Measurements from ENCODE around the gene CIROP. TPM values are rescaled to one million over a fixed set of nuclear protein-coding genes. Genes with fewer than 3 reads are reported as not detected.
A peak's percentile ranks its signal among the peaks of the same experiment; 100 is the strongest.

CIROP gene
- total RNA-seq, 2 experiments from 2014 or later = not detected

DNA sequence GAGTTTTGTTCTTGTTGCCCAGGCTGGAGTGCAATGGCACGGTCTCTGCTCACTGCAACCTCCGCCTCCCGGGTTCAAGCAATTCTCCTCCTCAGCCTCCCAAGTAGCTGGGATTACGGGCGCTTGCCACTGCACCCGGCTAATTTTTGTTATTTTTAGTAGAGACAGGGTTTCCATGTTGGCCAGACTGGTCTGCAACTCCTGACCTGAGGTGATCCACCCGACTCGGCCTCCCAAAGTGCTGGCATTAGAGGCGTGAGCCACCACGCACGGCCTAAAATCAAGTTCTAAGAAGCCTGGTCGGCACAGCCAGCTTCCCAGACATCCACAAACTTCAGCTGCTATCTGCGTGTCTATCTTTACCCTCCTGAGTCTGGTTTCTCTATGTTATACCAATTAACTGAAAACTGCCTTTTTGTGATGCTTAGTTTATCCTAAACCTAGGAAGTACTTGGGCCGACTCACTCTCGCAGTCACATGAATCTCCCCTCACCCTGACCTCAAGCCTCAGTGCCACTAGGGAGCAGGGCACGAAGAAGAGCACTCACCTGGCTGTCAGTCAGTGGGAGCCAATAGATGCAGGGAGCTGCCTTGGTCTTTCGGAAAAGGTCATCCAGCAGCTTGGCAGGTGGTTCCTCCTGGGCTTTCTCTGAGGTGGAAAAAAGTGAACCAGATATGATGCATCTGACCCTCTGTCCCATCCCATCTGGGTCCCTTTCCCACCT, 44.1 kb downstream of the CIROP start:
- H3K27ac Mint-ChIP-seq = no peak overlapping the region
- CTCF ChIA-PET = interaction anchor here (0.6 to 18.9 kb wide), 6 partner anchors 7 to 86 kb away, joined by 4 to 839 read pairs (median 78); partner anchors contain the start of gene AJUBA
- peaks cover 17% of the 10 kb centered on the region for H3K4me1 Mint-ChIP-seq (ENCODE audit: low read depth)
- peaks cover 43% of the 10 kb centered on the region for H3K36me3 Mint-ChIP-seq
- POLR2A ChIA-PET = interaction anchor here (0.7 kb wide), 1 partner anchor 11 kb away, joined by 4 read pairs; no protein-coding TSS in a partner anchor
- H3K9me3 Mint-ChIP-seq = no peaks in the 10 kb centered on the region
- peaks cover 2% of the 10 kb centered on the region for H3K27me3 Mint-ChIP-seq
- H3K4me3 Mint-ChIP-seq = no peak overlapping the region
- no peak for DNase-seq
- intact Hi-C loops (cut with micrococcal nuclease) = no loop called here

- no peak overlapping the region for H3K4me3 Mint-ChIP-seq
- POLR2A ChIA-PET = interaction anchor here (0.6 to 1.7 kb wide), 4 partner anchors 53 to 76 kb away, joined by 3 to 14 read pairs (median 4); no protein-coding TSS in a partner anchor
These were observed 45.9 kb downstream of the CIROP start for GRCh38 chr14:23058654-23059504.

DNA sequence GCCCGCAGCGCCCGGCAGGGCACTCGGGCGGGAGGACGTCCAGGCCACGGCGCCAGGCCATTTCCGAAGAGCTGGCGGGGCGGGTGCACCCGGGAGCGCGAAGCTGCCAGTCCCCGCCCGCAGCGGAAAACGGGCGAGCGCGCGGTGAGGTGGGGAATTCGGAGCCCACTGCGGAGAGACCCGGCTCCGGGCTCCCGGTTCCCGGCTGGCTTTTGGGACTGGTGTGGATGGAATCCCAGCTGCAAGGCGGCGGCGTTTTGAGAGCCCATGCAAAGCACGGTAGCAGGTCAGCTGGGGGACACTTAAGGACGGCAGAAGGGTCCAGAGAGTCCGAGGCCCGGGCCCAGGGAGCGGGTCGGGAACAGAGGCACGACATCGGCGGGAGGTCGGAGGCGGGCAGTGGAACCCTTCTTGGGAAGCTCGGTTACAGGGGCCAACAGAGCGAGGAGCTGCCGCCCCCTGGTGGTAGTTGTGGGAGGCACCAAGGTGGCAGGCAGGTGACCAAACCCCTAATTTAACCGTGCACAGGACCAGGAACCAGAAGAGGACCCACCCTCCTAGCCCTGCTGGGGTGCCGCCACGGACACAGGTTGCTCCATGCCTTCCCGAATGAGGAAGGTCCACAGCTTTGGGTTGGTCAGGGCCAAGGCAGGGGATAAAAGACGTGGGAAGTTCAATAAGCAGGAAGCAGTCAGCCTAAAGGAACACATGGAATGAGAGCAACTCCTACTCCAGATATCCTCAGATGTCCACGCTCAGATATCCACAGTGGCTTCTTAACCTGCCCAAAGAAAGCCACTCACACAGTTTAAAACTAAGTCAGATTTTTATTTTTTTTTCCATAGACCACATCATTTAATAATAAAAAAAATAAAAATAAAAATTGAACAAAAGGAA, 46.8 kb downstream of the CIROP start:
- DNase-seq = peak; percentile 92
- H3K27ac Mint-ChIP-seq = no peak overlapping the region
- ChIA-PET CTCF (interaction anchor here (0.6 to 18.9 kb wide), 44 partner anchors 9 to 1080 kb away, joined by 3 to 839 read pairs (median 6); partner anchors contain the start of genes ACIN1, AJUBA, C14orf119 and HAUS4), POLR2A (interaction anchor here (0.6 to 1.7 kb wide), 6 partner anchors 11 to 101 kb away, joined by 3 to 14 read pairs (median 4); partner anchors contain the start of gene HAUS4)
- no peaks in the 10 kb centered on the region for H3K9me3 Mint-ChIP-seq
- H3K27me3 Mint-ChIP-seq = peaks cover 2% of the 10 kb centered on the region
- peak overlapping the region; percentile 78 for H3K4me3 Mint-ChIP-seq
- intact Hi-C loops (cut with micrococcal nuclease) = loop anchor here (1.0 kb wide), 3 partner anchors 51 to 85 kb away; no protein-coding TSS in a partner anchor
- H3K36me3 Mint-ChIP-seq = peaks cover 26% of the 10 kb centered on the region
- H3K4me1 Mint-ChIP-seq (ENCODE audit: low read depth) = peaks cover 16% of the 10 kb centered on the region

More at GRCh38 chr14:23058654-23059504, 45.9 kb downstream of the CIROP start:
- no peak for DNase-seq
- no peaks in the 10 kb centered on the region for H3K9me3 Mint-ChIP-seq
- H3K36me3 Mint-ChIP-seq = peaks cover 33% of the 10 kb centered on the region
- CTCF ChIA-PET = interaction anchor here (0.6 to 18.9 kb wide), 38 partner anchors 9 to 1081 kb away, joined by 3 to 839 read pairs (median 6); partner anchors contain the start of genes ACIN1, AJUBA, C14orf119 and HAUS4
- H3K27me3 Mint-ChIP-seq = peaks cover 2% of the 10 kb centered on the region
- intact Hi-C loops (cut with micrococcal nuclease) = loop anchor here (1.0 kb wide), 3 partner anchors 52 to 86 kb away; no protein-coding TSS in a partner anchor
- H3K4me1 Mint-ChIP-seq (ENCODE audit: low read depth) = peaks cover 16% of the 10 kb centered on the region
- H3K27ac Mint-ChIP-seq = no peak overlapping the region

DNA sequence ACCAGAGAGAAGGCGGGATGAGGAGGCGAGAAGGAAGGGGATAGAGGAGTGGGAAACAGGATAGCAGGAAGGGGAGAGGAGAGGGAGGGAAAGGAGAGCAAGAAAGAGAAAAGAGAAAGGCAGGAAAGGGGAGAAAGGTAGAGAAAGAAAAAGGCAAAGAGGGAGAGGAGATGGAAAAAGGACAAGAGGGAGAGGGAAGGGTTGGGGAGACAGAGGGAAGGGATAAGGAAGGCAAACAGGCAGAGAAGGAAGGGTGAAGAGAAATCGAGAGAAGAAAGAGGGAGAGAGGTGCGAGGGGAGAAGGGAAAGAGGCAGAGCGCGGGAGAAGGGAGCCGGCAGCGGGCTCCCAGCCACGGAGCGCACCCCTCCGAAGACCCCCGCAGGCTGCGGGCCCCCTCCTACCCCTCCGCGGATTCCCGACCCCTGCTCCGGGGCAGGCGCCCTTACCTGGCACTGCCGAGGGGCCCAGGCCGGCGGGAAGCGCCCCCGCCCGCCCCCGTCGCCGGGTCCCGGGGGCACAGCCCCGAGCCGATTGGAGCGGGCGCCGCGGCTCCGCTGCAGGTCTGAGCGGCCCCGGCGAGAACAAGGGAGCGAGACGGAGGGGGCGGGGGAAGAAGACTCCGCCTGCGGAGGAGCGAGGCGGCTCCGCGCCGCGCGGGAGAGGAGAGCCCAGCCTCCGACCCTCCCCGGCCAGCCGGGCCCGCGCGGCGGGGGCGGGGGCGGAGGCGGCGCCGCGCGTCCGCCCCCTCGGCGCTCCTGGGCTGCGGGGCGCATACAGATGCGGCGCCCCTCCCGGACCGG, 47.6 kb downstream of the CIROP start, which contains the start of gene CDH24:
Gene CDH24 (minus strand): TSS at position 565 of the 801 bp plus-strand sequence. CDS start 1,787 bp downstream, outside the sequence.
- H3K27me3 Mint-ChIP-seq = peaks cover 2% of the 10 kb centered on the region
- no peak within 1 kb of the TSS for H3K27ac Mint-ChIP-seq
- peak; percentile 74 for DNase-seq
- peak within 1 kb of the TSS; percentile 78 for H3K4me3 Mint-ChIP-seq
- ChIA-PET POLR2A (interaction anchor here (0.8 to 1.7 kb wide), 5 partner anchors 11 to 100 kb away, joined by 3 to 14 read pairs (median 3); partner anchors contain the start of gene HAUS4), CTCF (interaction anchor here (0.6 to 18.9 kb wide), 43 partner anchors 8 to 1079 kb away, joined by 3 to 839 read pairs (median 5); partner anchors contain the start of genes ACIN1, AJUBA, C14orf119 and HAUS4)
- H3K36me3 Mint-ChIP-seq = peaks cover 19% of the 10 kb centered on the region
- H3K9me3 Mint-ChIP-seq = no peaks in the 10 kb centered on the region
- intact Hi-C loops (cut with micrococcal nuclease) = loop anchor here (1.0 kb wide), 2 partner anchors 22 to 128 kb away; partner anchors contain the start of gene PRMT5
- peaks cover 16% of the 10 kb centered on the region for H3K4me1 Mint-ChIP-seq (ENCODE audit: low read depth)

DNA sequence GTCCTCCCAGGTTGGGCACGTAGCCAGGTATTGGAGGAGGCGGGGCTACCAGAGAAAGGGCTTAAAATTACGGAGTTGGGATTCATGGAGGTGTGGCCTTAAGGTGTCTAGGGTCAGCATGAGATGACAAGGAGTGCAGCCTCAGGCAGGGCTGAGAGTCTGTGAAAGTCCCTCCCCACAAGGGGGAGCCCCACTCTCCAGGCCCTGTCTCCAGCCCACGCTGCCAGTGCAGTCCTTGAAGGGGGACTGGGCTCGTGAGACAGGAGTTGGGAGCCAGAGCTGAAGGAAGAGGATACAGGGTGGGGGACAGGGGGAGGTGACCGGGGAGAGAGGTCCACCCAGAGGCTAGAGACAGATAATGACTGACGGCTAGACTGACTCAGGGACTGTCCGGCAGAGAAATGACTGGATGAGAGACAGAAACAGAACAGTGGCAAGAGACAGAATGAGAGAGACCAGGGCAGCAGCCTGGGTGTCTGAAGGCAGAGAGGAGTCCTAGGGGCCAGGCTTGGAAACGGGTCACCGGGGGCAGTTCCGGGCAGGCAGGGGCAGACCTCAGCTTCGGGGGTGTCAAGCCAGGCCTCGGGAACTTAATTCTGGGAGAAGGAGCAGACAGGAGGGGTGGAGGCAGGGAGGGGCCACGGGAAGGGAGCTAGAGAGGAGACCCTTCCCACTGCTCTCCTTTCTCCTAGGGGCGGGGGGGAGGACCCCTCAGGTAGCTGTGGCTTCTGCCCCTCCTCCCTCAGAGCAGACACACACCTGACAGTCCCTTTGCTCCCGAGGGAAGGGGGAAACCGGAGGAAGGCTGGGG, 48.4 kb downstream of the CIROP start:
- H3K9me3 Mint-ChIP-seq = no peaks in the 10 kb centered on the region
- peak; percentile 77 for DNase-seq
- no peak overlapping the region for H3K27ac Mint-ChIP-seq
- peaks cover 16% of the 10 kb centered on the region for H3K4me1 Mint-ChIP-seq (ENCODE audit: low read depth)
- intact Hi-C loops (cut with micrococcal nuclease) = loop anchor here (1.0 kb wide), 2 partner anchors 21 to 127 kb away; partner anchors contain the start of gene PRMT5
- ChIA-PET POLR2A (interaction anchor here (1.0 kb wide), 1 partner anchor 73 kb away, joined by 3 read pairs; the partner anchor contains the start of gene AJUBA), CTCF (interaction anchor here (0.9 to 18.9 kb wide), 9 partner anchors 11 to 145 kb away, joined by 3 to 839 read pairs (median 4); partner anchors contain the start of gene AJUBA)
- H3K27me3 Mint-ChIP-seq = peaks cover 2% of the 10 kb centered on the region
- peak overlapping the region; percentile 66 for H3K4me3 Mint-ChIP-seq
- peaks cover 15% of the 10 kb centered on the region for H3K36me3 Mint-ChIP-seq

DNA sequence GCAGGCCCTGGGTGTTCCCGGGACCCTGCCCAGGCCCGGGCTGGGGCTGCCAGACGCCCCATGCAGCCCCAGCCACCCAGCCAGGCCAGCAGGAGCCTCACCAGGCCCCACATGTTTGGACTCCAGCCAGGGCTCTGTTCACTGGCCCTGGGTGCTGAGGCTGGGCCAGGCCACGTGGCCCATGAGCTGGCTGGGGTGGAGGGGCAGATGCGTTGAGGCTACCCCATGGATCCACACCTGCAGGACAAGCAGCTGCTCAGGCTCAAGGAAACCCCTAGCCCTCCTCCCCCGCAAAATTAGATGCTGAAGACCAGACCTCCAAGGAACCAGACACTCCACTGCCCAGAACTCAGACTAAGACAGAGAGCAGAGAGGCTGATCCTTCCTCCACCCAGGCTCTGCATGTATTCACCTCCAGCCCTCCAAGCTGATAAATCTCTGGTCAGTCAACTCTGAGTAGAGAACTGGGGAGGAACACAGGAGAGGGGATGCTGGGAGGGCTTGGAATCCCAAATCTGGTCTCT, 49.1 kb downstream of the CIROP start:
- Mint-ChIP-seq H3K27ac (no peak overlapping the region), H3K4me1 (ENCODE audit: low read depth) (peaks cover 16% of the 10 kb centered on the region), H3K4me3 (no peak overlapping the region), H3K9me3 (no peaks in the 10 kb centered on the region), H3K36me3 (peaks cover 10% of the 10 kb centered on the region), H3K27me3 (peaks cover 2% of the 10 kb centered on the region)
- intact Hi-C loops (cut with micrococcal nuclease) = loop anchor here (1.0 kb wide), 2 partner anchors 20 to 126 kb away; partner anchors contain the start of gene PRMT5
- no peak for DNase-seq
- ChIA-PET CTCF (interaction anchor here (0.9 to 18.9 kb wide), 7 partner anchors 12 to 145 kb away, joined by 3 to 839 read pairs (median 68); partner anchors contain the start of gene AJUBA), POLR2A (interaction anchor here (1.0 kb wide), 1 partner anchor 73 kb away, joined by 3 read pairs; the partner anchor contains the start of gene AJUBA)

DNA sequence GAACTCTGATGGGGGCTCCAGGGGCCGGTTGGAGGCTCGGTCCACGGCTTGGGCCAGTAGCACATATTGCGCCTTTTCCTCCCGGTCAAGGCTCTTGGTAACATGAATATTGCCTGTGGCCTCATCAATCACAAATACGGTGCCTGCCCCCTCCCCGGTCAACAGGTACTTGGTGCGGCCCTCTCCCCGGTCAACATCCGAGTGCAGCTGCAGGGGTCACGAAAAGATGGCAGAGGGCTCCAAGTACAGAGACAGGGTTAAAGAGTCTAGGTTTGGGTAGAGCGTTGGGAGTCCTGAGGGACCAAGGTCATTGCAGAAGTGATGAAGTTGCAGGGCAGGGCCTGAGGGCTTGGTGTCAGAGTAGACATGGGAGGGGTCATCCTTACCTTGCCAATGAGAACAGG, 49.6 kb downstream of the CIROP start:
- POLR2A ChIA-PET = interaction anchor here (0.6 kb wide), 1 partner anchor 45 kb away, joined by 3 read pairs; no protein-coding TSS in a partner anchor
- H3K9me3 Mint-ChIP-seq = no peaks in the 10 kb centered on the region
- no peak overlapping the region for H3K4me3 Mint-ChIP-seq
- no peak overlapping the region for H3K27ac Mint-ChIP-seq
- peaks cover 16% of the 10 kb centered on the region for H3K4me1 Mint-ChIP-seq (ENCODE audit: low read depth)
- intact Hi-C loops (cut with micrococcal nuclease) = no loop called here
- CTCF ChIA-PET = interaction anchor here (1.0 to 18.9 kb wide), 7 partner anchors 12 to 98 kb away, joined by 3 to 839 read pairs (median 68); partner anchors contain the start of genes AJUBA and HAUS4
- H3K27me3 Mint-ChIP-seq = peaks cover 2% of the 10 kb centered on the region
- peaks cover 8% of the 10 kb centered on the region for H3K36me3 Mint-ChIP-seq
- no peak for DNase-seq

DNA sequence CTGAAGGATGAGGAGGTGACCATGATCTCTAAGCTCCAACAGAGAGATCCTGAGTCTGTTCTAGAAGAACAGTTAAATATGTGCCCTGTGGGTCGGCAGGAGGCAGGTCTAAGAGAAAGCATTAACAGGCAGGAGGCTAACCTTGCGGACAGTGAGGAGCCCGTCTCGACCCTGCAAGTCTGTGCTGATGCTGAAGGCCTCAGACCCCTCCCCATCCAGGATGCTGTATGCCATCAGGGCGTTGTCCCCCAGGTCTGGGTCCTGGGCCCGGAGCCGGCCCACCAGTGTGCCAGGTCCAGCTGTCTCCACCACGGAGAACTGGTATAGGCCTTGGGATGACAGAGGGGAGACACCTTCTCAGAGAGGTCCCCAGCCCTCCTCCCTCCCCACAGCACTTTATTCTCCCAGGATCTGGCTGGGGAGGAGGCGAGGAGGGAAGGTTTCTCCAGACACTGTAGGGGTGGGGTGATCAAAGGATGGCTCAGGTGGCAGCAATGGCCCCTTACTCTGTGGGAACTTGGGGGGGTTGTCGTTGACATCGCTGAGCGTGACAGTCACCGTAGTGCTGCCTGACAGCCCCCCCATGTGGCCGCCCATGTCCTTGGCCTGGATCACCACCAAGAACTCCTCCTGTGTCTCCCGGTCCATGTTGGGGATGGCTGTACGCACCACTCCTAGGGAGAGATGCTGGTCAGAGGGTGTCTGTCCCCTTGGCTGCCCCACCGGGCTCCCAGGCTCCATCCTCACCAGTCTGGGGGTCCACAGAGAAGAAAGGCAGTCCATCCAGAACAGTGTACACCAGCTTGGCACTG, 50.6 kb downstream of the CIROP start:
- Mint-ChIP-seq H3K4me3 (no peak overlapping the region), H3K4me1 (ENCODE audit: low read depth) (peaks cover 16% of the 10 kb centered on the region), H3K27ac (no peak overlapping the region), H3K27me3 (peaks cover 2% of the 10 kb centered on the region), H3K9me3 (no peaks in the 10 kb centered on the region), H3K36me3 (peaks cover 4% of the 10 kb centered on the region)
- ChIA-PET POLR2A (interaction anchor here (1.5 kb wide), 1 partner anchor 67 kb away, joined by 3 read pairs; no protein-coding TSS in a partner anchor), CTCF (interaction anchor here (0.6 to 18.9 kb wide), 8 partner anchors 13 to 136 kb away, joined by 3 to 839 read pairs (median 4); partner anchors contain the start of genes AJUBA and HAUS4)
- intact Hi-C loops (cut with micrococcal nuclease) = no loop called here
- peak; percentile 61 for DNase-seq

All from activated CD4-positive, alpha-beta memory T cell treated with anti-CD3 and anti-CD28 coated beads for 36 hours (primary cell).